ENCODE results near the gene SKAP1. TPM values are rescaled to one million over a fixed set of nuclear protein-coding genes. Genes with fewer than 3 reads are reported as not detected.

SKAP1 gene
- total and polyA plus RNA-seq, 2 experiments from 2014 or later, result 0.36 TPM; not detected in 1

- Histone ChIP-seq H3K27me3 (peaks cover 39% of the 10 kb centered on the region), H3K36me3 (no peaks in the 10 kb centered on the region), H3K27ac (no peak overlapping the region), H3K4me1 (ENCODE audit: low read depth) (no peaks in the 10 kb centered on the region), H3K9me3 (ENCODE audit: low read depth) (no peaks in the 10 kb centered on the region), H3K4me3 (no peak overlapping the region)
- DNase-seq (ENCODE audit: low read depth in 1 of 2, low spot score in 1 of 2), result peak in 1 of 2 donors; percentile 29
- no peak for TF ChIP-seq CTCF (IDR thresholded peaks at IDR 0.05; ENCODE audit: low read depth, low read length)
These were observed 250.7 kb downstream of the SKAP1 start for GRCh38 chr17:48179071-48179945.

- no peaks in the 10 kb centered on the region for H3K4me1 ChIP-seq (ENCODE audit: low read depth)
- no peaks in the 10 kb centered on the region for H3K36me3 ChIP-seq
- peaks cover 35% of the 10 kb centered on the region for H3K27me3 ChIP-seq
- H3K27ac ChIP-seq, result no peak overlapping the region
- TF ChIP-seq CTCF (IDR thresholded peaks at IDR 0.05; ENCODE audit: low read depth, low read length), result no peak
- no peak overlapping the region for H3K4me3 ChIP-seq
- no peak for DNase-seq (ENCODE audit: low read depth in 1 of 2, low spot score in 1 of 2)
- H3K9me3 ChIP-seq (ENCODE audit: low read depth), result no peaks in the 10 kb centered on the region
These were observed 251.7 kb downstream of the SKAP1 start for GRCh38 chr17:48178317-48178716.

- peaks cover 34% of the 10 kb centered on the region for H3K27me3 ChIP-seq
- no peak overlapping the region for H3K4me3 ChIP-seq
- no peak overlapping the region for H3K27ac ChIP-seq
- no peak for DNase-seq (ENCODE audit: low read depth in 1 of 2, low spot score in 1 of 2)
- H3K4me1 ChIP-seq (ENCODE audit: low read depth), result no peaks in the 10 kb centered on the region
- no peaks in the 10 kb centered on the region for H3K9me3 ChIP-seq (ENCODE audit: low read depth)
- H3K36me3 ChIP-seq, result no peaks in the 10 kb centered on the region
- TF ChIP-seq CTCF (IDR thresholded peaks at IDR 0.05; ENCODE audit: low read depth, low read length), result no peak
These were observed 252.2 kb downstream of the SKAP1 start for GRCh38 chr17:48177816-48178215.

GRCh38 chr17:48176471-48176855 is 253.6 kb downstream of the SKAP1 start:
- TF ChIP-seq CTCF (IDR thresholded peaks at IDR 0.05; ENCODE audit: low read depth, low read length), result no peak
- no peaks in the 10 kb centered on the region for H3K4me1 ChIP-seq (ENCODE audit: low read depth)
- peaks cover 24% of the 10 kb centered on the region for H3K27me3 ChIP-seq
- no peak for DNase-seq (ENCODE audit: low read depth in 1 of 2, low spot score in 1 of 2)
- no peak overlapping the region for H3K4me3 ChIP-seq
- H3K36me3 ChIP-seq, result no peaks in the 10 kb centered on the region
- H3K9me3 ChIP-seq (ENCODE audit: low read depth), result no peaks in the 10 kb centered on the region
- H3K27ac ChIP-seq, result no peak overlapping the region

GRCh38 chr17:48175692-48176470 is 254.1 kb downstream of the SKAP1 start:
- Histone ChIP-seq H3K27ac (no peak overlapping the region), H3K36me3 (no peaks in the 10 kb centered on the region), H3K4me1 (ENCODE audit: low read depth) (no peaks in the 10 kb centered on the region), H3K9me3 (ENCODE audit: low read depth) (no peaks in the 10 kb centered on the region), H3K4me3 (no peak overlapping the region), H3K27me3 (peaks cover 20% of the 10 kb centered on the region)
- DNase-seq (ENCODE audit: low read depth in 1 of 2, low spot score in 1 of 2), result peak in 1 of 2 donors; percentile 54
- no peak for TF ChIP-seq CTCF (IDR thresholded peaks at IDR 0.05; ENCODE audit: low read depth, low read length)

All from cardiac muscle cell (in vitro differentiated cells and primary cell).